Stimulated activated CD8-positive, alpha-beta memory T cell treated with anti-CD3 and anti-CD28 coated beads, Interleukin-15, amount 100 ng/mL, for 48 hours (primary cell): Measurements from ENCODE around the gene TENM3.

ENCODE experiments used
- DNase-seq, 2 donors: peaks; one replicate each; pipeline ENCODE4 v3.0.0-alpha.2; 2020; ENCODE audit warnings: low read depth in 2 of 2

TENM3 gene

GRCh38 chr4:182620111-182620980 is 377.1 kb downstream of the TENM3 start:
- no peak for DNase-seq

GRCh38 chr4:182624281-182624680 is 381.1 kb downstream of the TENM3 start:
- DNase-seq: no peak

DNA sequence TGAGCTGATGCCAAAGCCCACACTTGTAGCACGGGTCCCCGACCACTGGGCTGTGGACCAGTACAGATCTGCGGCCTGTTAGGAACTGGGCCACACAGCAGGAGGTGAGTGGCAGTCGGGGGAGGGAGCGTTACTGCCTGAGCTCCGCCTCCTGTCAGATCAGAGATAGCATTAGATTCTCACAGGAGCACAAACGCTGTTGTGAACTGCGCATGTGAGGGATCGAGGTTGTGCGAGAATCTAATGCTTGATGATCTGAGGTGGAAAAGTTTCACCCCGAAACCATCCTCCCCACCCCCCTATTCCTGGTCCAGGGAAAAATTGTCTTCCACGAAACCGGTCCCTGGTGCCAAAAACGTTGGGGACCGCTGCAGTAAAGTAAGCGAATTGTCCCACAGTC is 382.0 kb downstream of the TENM3 start:
- no peak for DNase-seq

GRCh38 chr4:182627996-182628395 is 384.8 kb downstream of the TENM3 start:
- no peak for DNase-seq

GRCh38 chr4:182628544-182628943 is 385.3 kb downstream of the TENM3 start:
- DNase-seq: no peak

DNA sequence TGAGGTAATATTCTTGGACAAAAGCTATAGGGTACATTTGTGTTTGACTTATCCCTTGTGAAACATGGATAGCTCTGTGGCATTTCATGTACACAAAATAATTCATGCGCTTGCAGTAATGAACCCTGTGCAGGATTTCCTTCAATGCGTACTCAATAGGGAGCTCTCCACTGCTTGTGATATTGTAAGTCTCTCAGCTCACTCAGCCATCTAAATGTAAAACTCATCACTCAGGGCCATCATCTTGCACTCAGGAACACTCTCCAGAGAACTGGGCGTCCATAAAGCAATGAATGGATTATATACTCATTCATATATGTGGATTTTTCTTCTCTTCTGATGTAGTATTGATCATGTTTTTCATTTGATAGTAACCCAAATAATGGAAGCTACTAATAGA is 385.9 kb downstream of the TENM3 start:
- DNase-seq: no peak

GRCh38 chr4:182640491-182640890 is 397.3 kb downstream of the TENM3 start:
- DNase-seq: no peak

DNA sequence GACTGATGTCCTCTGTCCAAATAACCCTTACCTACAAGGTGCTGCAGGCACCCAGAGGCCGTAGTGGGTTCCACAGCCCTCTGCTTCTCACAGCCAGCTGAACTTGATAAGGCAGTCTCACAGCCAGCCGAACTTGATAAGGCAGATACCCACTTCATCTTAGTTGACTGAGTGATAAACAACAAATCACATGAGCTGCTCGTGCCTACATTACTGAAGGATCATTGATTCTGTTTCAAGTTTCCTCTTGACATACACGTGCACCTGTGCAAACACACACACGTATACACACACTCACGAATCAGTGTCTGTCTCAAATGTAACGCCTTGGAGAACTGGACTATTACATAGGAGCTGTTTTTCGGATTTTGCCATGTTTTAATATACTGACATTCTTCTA is 397.7 kb downstream of the TENM3 start:
- DNase-seq: no peak

GRCh38 chr4:182642831-182643230 is 399.6 kb downstream of the TENM3 start:
- no peak for DNase-seq

DNA sequence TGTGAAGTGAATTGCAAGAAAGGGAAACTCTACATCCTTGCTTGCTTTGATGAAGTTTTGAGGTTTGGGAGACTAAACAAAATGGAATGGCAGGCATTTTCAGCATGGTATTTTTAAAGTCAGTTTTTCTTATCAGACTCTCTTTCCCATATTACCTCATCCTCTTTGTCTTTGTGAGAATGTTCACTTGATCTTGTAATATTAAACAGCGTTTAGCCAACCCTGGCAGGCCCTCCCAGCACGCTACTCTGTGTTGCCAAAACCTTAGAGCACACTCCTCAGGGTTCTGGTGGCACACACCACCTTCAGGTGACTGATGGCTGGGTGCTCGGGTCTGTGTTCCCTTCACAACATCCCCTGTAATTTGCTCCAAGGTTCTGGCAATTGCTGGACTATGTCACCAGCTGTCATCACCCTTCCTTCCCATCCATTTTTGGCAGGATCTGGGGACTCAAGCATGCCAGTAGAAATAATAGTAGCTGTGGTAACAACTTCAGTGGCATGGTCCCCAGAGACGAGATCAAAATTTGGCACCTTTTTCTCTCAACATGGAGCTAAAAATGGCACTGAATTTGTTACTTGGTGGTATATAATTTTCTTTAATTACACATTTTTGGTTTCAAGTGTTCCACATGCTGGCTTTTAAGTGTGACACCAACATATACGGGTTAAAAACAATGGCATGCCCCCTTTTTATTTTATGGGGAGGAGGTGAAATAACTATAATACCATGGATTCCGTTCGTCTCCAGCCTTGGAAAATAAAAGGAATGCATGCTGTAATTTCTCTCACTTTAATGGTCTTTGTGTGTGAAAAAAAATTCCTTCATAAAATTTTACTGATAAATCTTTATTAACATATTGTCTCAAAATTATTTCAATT is 400.8 kb downstream of the TENM3 start:
- no peak for DNase-seq

GRCh38 chr4:182644683-182645050 is 401.5 kb downstream of the TENM3 start:
- DNase-seq: no peak

GRCh38 chr4:182645511-182645910 is 402.3 kb downstream of the TENM3 start:
- no peak for DNase-seq

GRCh38 chr4:182647646-182648300 is 404.6 kb downstream of the TENM3 start:
- no peak for DNase-seq

DNA sequence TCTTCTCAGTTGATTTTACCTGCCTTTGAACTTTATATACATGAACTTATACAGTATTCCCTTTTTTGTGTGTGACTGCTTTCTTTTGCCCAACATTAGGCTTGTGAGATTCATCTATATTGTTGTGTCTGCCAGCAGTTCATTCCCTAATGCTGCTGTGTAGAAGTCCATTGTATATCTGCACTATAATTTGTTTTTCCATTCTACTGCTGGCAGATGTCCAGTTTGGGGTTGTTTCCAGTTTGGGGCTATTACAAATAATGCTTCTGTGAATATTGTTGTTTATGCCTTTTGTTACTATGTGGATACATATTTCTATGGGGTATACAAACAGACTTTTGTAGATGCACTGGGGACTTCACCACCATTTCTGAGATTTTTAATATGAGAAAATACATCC is 405.6 kb downstream of the TENM3 start:
- DNase-seq: no peak

- no peak for DNase-seq
These were observed 406.7 kb downstream of the TENM3 start for GRCh38 chr4:182649698-182650477.

GRCh38 chr4:182653596-182653995 is 410.4 kb downstream of the TENM3 start:
- DNase-seq: no peak

DNA sequence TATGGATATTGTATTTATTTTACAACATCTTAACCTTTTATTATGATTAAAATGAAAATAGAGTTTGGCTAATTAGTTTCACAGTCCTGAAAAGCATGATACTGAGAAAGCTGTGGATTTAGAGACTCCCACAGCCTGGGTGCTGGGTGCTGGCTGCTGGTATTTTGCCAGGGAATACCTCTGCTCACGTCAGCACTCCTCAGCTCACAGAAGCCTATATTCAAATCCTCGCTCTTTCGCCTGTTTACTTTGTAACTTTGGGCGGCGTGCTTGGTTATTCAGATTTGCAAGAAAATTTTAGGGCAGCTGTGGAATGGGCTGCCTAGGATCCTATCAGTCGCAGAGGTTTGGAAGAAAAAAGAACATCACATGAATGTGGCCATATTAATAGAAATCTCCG is 412.1 kb downstream of the TENM3 start:
- DNase-seq: no peak

DNA sequence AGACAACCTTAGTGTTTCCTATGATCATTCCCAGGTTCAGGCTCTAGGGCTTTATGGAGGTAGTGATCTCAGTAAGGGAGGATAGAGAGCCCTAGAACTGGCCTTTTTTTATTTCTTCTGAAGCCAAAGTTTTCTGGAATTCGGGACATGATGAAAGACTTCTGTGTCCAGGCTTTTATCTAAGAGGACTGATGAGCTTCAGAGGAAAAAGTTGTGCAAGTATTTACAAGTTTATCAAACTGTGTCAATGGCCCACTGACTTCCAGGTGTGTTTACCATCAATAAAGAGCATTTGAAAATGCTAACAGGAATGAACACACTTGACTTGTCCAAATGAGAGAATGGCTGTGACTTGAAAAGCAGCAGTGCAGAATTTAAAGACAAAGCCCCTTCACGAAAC is 419.3 kb downstream of the TENM3 start:
- no peak for DNase-seq

DNA sequence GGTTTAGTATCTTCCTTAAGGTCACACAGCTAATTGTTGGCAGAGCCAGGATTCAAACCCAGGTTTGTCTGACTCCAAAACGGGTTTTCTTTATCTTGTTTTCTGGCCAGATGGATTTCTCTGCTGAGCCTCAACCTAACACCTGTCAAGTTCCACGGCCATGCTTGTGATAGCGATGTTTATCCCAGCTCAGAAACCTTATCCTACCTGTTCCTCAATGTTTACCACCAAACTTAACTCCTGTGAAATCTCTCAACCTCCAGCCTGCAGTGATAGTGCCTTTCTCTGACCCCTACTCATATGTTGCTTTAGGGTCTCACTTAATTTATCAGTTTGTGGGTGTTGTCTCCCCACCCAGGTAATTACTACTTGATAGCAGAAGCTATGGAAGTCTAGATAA is 428.0 kb downstream of the TENM3 start:
- no peak for DNase-seq

DNA sequence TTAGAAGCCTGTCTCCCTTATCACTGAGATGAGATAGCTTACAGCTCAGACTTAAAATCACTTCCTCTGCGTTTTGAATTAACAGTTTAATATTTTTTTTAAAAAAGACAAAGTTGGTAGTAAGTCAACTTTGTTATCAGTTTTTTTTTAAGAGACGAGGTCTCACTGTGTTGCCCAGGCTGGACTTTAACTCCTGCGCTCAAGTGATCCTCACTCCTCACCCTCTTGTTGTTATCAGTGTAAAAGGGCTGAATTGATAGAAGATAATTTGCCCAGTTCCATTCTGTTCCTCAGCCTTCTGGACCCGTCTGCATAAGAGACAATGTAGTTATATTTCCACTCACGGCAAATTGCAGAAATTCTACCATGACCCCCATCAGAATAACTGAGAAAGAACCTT is 428.5 kb downstream of the TENM3 start:
- DNase-seq: no peak

- DNase-seq: no peak
These were observed 435.4 kb downstream of the TENM3 start for GRCh38 chr4:182678590-182678989.

DNA sequence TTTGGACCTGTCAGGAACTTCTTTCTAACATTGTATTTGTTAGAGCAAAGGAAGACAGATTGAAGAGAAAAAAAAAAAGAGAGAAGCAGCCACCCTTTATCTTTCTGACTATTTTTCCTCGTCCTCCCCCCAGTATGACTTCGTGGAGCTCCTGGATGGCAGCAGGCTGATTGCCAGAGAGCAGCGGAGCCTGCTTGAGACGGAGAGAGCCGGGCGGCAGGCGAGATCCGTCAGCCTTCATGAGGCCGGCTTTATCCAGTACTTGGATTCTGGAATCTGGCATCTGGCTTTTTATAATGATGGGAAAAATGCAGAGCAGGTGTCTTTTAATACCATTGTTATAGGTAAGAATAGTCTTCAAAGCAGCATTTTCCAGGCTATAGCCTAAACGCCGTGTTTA is 436.3 kb downstream of the TENM3 start:
- no peak for DNase-seq
